NCI-H1092 treated with DMSO at 0.1 percent for 48 hours (cell line): ENCODE results near the gene TMEM144.
"Not testable (repeated sequence)": the region's sequence is repeated elsewhere in the genome, so short reads cannot be mapped to it uniquely, and the experiment has no call there.

Experiments
- DNase-seq: peaks from one replicate; lab custom pipeline; 2025; lab: John Stamatoyannopoulos, UW

The TMEM144 gene

GRCh38 chr4:158192439-158193158, 17.7 kb upstream of the TMEM144 start:
- no peak for DNase-seq

GRCh38 chr4:158193171-158193749, 17.0 kb upstream of the TMEM144 start:
- DNase-seq = peak; percentile 2

GRCh38 chr4:158195297-158195696, 15.0 kb upstream of the TMEM144 start:
- no peak for DNase-seq

- no peak for DNase-seq
Measured at GRCh38 chr4:158197194-158197776, 13.0 kb upstream of the TMEM144 start.

GRCh38 chr4:158200214-158200613, 10.1 kb upstream of the TMEM144 start:
- no peak for DNase-seq

GRCh38 chr4:158201322-158201721, 9.0 kb upstream of the TMEM144 start:
- no peak for DNase-seq

- DNase-seq = no peak
Measured at GRCh38 chr4:158201876-158202275, 8.4 kb upstream of the TMEM144 start.

GRCh38 chr4:158202481-158202880, 7.8 kb upstream of the TMEM144 start:
- DNase-seq = no peak

GRCh38 chr4:158203436-158203835, 6.8 kb upstream of the TMEM144 start:
- DNase-seq = no peak

GRCh38 chr4:158203929-158204328, 6.4 kb upstream of the TMEM144 start:
- DNase-seq = no peak

- no peak for DNase-seq
Measured at GRCh38 chr4:158208963-158209640, 1.2 kb upstream of the TMEM144 start.

- no peak for DNase-seq
Measured at GRCh38 chr4:158211222-158211621, 936 bp downstream of the TMEM144 start.

- DNase-seq = no peak
Measured at GRCh38 chr4:158213466-158213865, 3.2 kb downstream of the TMEM144 start.

- no peak for DNase-seq
Measured at GRCh38 chr4:158214856-158215255, 4.6 kb downstream of the TMEM144 start.

GRCh38 chr4:158217763-158218162, 7.5 kb downstream of the TMEM144 start:
- no peak for DNase-seq

GRCh38 chr4:158219623-158220022, 9.3 kb downstream of the TMEM144 start:
- no peak for DNase-seq

GRCh38 chr4:158224318-158224717, 14.0 kb downstream of the TMEM144 start:
- not testable (repeated sequence) for DNase-seq

- DNase-seq = not testable (repeated sequence)
Measured at GRCh38 chr4:158224999-158225398, 14.7 kb downstream of the TMEM144 start.

- not testable (repeated sequence) for DNase-seq
Measured at GRCh38 chr4:158227880-158228279, 17.6 kb downstream of the TMEM144 start.

- DNase-seq = not testable (repeated sequence)
Measured at GRCh38 chr4:158228399-158228798, 18.1 kb downstream of the TMEM144 start.

GRCh38 chr4:158229768-158230167, 19.5 kb downstream of the TMEM144 start:
- DNase-seq = no peak

- DNase-seq = no peak
Measured at GRCh38 chr4:158234671-158235070, 24.4 kb downstream of the TMEM144 start.
